Effector memory CD8-positive, alpha-beta T cell (primary cell): ENCODE data around the gene ARFGAP3.

Experiments used
- ATAC-seq: fragments of 150-1000 bp; cut with Tn5 transposase; replicated peaks from 2 replicates; pipeline ENCODE4 v1.10.0; 2021; ENCODE audit warnings: mild to moderate bottlenecking, moderate library complexity
- DNase-seq, 3 experiments: peaks; one replicate each; pipeline ENCODE4 v3.0.0; 2021
- H3K27ac Mint-ChIP-seq, 2 donors: one replicate each; pipeline ENCODE4 v1.8.0; 2022; ENCODE audit warnings: mild to moderate bottlenecking in 2 of 2, mixed read lengths in 2 of 2, moderate library complexity in 2 of 2
- H3K27me3 Mint-ChIP-seq, 2 donors: one replicate each; pipeline ENCODE4 v1.8.0; 2022; ENCODE audit warnings: mixed read lengths in 2 of 2
- H3K36me3 Mint-ChIP-seq: one replicate; pipeline ENCODE4 v1.8.0; 2022; ENCODE audit warnings: mild to moderate bottlenecking, moderate library complexity, mixed read lengths; ENCODE audit not compliant: insufficient read depth
- H3K4me1 Mint-ChIP-seq, 2 donors: one replicate each; pipeline ENCODE4 v1.8.0; 2022; ENCODE audit warnings: low read depth in 2 of 2, mixed read lengths in 2 of 2
- H3K4me3 Mint-ChIP-seq, 2 donors: one replicate each; pipeline ENCODE4 v1.8.0; 2022; ENCODE audit warnings: mild to moderate bottlenecking in 2 of 2, mixed read lengths in 2 of 2, moderate library complexity in 2 of 2
- H3K9me3 Mint-ChIP-seq, 2 donors: one replicate each; pipeline ENCODE4 v1.8.0; 2022; ENCODE audit warnings: mixed read lengths in 2 of 2

The ARFGAP3 gene

GRCh38 chr22:42878561-42879305 lies 21.7 kb upstream of the ARFGAP3 start:
- Mint-ChIP-seq H3K27me3 (no peaks in the 10 kb centered on the region), H3K27ac (no peak overlapping the region), H3K36me3 (peaks cover 14% of the 10 kb centered on the region), H3K4me1 (no peaks in the 10 kb centered on the region), H3K9me3 (no peaks in the 10 kb centered on the region), H3K4me3 (no peak overlapping the region)
- DNase-seq: no peak
- no peak for ATAC-seq

GRCh38 chr22:42877597-42878340 lies 20.7 kb upstream of the ARFGAP3 start:
- Mint-ChIP-seq H3K4me3 (no peak overlapping the region), H3K27me3 (no peaks in the 10 kb centered on the region), H3K36me3 (peaks cover 20% of the 10 kb centered on the region), H3K27ac (peak overlapping the region in 1 of 2 donors; percentile 44), H3K9me3 (no peaks in the 10 kb centered on the region), H3K4me1 (no peaks in the 10 kb centered on the region)
- DNase-seq (no peak), ATAC-seq (no peak)

- no peak for DNase-seq
- Mint-ChIP-seq H3K36me3 (peaks cover 22% of the 10 kb centered on the region), H3K9me3 (no peaks in the 10 kb centered on the region), H3K27me3 (no peaks in the 10 kb centered on the region), H3K4me1 (no peaks in the 10 kb centered on the region), H3K4me3 (no peak overlapping the region), H3K27ac (peak overlapping the region in 1 of 2 donors; percentile 44)
- ATAC-seq: no peak
These were observed 20.1 kb upstream of the ARFGAP3 start for GRCh38 chr22:42877158-42877557.

- Mint-ChIP-seq H3K4me1 (no peaks in the 10 kb centered on the region), H3K27me3 (no peaks in the 10 kb centered on the region), H3K4me3 (no peak overlapping the region), H3K27ac (peak overlapping the region in 1 of 2 donors; percentile 35), H3K9me3 (no peaks in the 10 kb centered on the region), H3K36me3 (peaks cover 31% of the 10 kb centered on the region)
- ATAC-seq (no peak), DNase-seq (no peak)
These were observed 19.0 kb upstream of the ARFGAP3 start for GRCh38 chr22:42876041-42876440.

GRCh38 chr22:42874010-42874409 lies 16.9 kb upstream of the ARFGAP3 start:
- DNase-seq (no peak), ATAC-seq (no peak)
- no peaks in the 10 kb centered on the region for H3K4me1 Mint-ChIP-seq
- no peaks in the 10 kb centered on the region for H3K9me3 Mint-ChIP-seq
- no peak overlapping the region for H3K27ac Mint-ChIP-seq
- H3K27me3 Mint-ChIP-seq: no peaks in the 10 kb centered on the region
- peaks cover 38% of the 10 kb centered on the region for H3K36me3 Mint-ChIP-seq
- no peak overlapping the region for H3K4me3 Mint-ChIP-seq

- H3K4me1 Mint-ChIP-seq: no peaks in the 10 kb centered on the region
- peak overlapping the region; percentile 41 to 65 for H3K27ac Mint-ChIP-seq
- DNase-seq: no peak
- no peak overlapping the region for H3K4me3 Mint-ChIP-seq
- no peaks in the 10 kb centered on the region for H3K9me3 Mint-ChIP-seq
- ATAC-seq: no peak
- no peaks in the 10 kb centered on the region for H3K27me3 Mint-ChIP-seq
- H3K36me3 Mint-ChIP-seq: peaks cover 38% of the 10 kb centered on the region
These were observed 16.3 kb upstream of the ARFGAP3 start for GRCh38 chr22:42873356-42873755.

GRCh38 chr22:42872821-42873220 lies 15.7 kb upstream of the ARFGAP3 start:
- peaks cover 0 to 1% of the 10 kb centered on the region in 2 donors for H3K4me1 Mint-ChIP-seq

GRCh38 chr22:42871146-42872050 lies 14.3 kb upstream of the ARFGAP3 start:
- no peak for DNase-seq
- H3K27me3 Mint-ChIP-seq: no peaks in the 10 kb centered on the region
- peaks cover 44% of the 10 kb centered on the region for H3K36me3 Mint-ChIP-seq

More at GRCh38 chr22:42872821-42873220, 15.7 kb upstream of the ARFGAP3 start:
- Mint-ChIP-seq H3K4me3 (no peak overlapping the region), H3K27ac (peak overlapping the region; percentile 41 to 65), H3K9me3 (no peaks in the 10 kb centered on the region), H3K36me3 (peaks cover 38% of the 10 kb centered on the region), H3K27me3 (no peaks in the 10 kb centered on the region)
- no peak for ATAC-seq
- DNase-seq: no peak

GRCh38 chr22:42869888-42870480 lies 12.9 kb upstream of the ARFGAP3 start:
- no peaks in the 10 kb centered on the region for H3K27me3 Mint-ChIP-seq
- peaks cover 1 to 6% of the 10 kb centered on the region in 2 donors for H3K4me1 Mint-ChIP-seq
- no peaks in the 10 kb centered on the region for H3K9me3 Mint-ChIP-seq
- ATAC-seq (no peak), DNase-seq (no peak)
- peaks cover 42% of the 10 kb centered on the region for H3K36me3 Mint-ChIP-seq
- H3K4me3 Mint-ChIP-seq: no peak overlapping the region
- H3K27ac Mint-ChIP-seq: no peak overlapping the region

More at GRCh38 chr22:42871146-42872050, 14.3 kb upstream of the ARFGAP3 start:
- no peaks in the 10 kb centered on the region for H3K9me3 Mint-ChIP-seq
- no peak overlapping the region for H3K4me3 Mint-ChIP-seq
- no peak for ATAC-seq
- peak overlapping the region in 1 of 2 donors; percentile 69 for H3K27ac Mint-ChIP-seq
- peaks cover 1 to 6% of the 10 kb centered on the region in 2 donors for H3K4me1 Mint-ChIP-seq

- Mint-ChIP-seq H3K27ac (no peak overlapping the region), H3K4me3 (no peak overlapping the region), H3K27me3 (no peaks in the 10 kb centered on the region), H3K36me3 (peaks cover 40% of the 10 kb centered on the region), H3K4me1 (peaks cover 1 to 6% of the 10 kb centered on the region in 2 donors), H3K9me3 (no peaks in the 10 kb centered on the region)
- DNase-seq: no peak
- ATAC-seq: no peak
These were observed 12.4 kb upstream of the ARFGAP3 start for GRCh38 chr22:42869463-42869862.

- peaks cover 1 to 6% of the 10 kb centered on the region in 2 donors for H3K4me1 Mint-ChIP-seq
- H3K36me3 Mint-ChIP-seq: peaks cover 34% of the 10 kb centered on the region
- no peak for ATAC-seq
- H3K27ac Mint-ChIP-seq: no peak overlapping the region
- H3K4me3 Mint-ChIP-seq: no peak overlapping the region
- H3K27me3 Mint-ChIP-seq: no peaks in the 10 kb centered on the region
- DNase-seq: no peak
- H3K9me3 Mint-ChIP-seq: no peaks in the 10 kb centered on the region
These were observed 11.7 kb upstream of the ARFGAP3 start for GRCh38 chr22:42868751-42869251.

GRCh38 chr22:42866100-42866499 lies 9.0 kb upstream of the ARFGAP3 start:
- Mint-ChIP-seq H3K4me3 (no peak overlapping the region), H3K27ac (peak overlapping the region in 1 of 2 donors; percentile 57), H3K9me3 (no peaks in the 10 kb centered on the region), H3K36me3 (peaks cover 17% of the 10 kb centered on the region), H3K4me1 (peaks cover 4 to 10% of the 10 kb centered on the region in 2 donors), H3K27me3 (no peaks in the 10 kb centered on the region)
- ATAC-seq (no peak), DNase-seq (no peak)

- peaks cover 4 to 10% of the 10 kb centered on the region in 2 donors for H3K4me1 Mint-ChIP-seq
- no peak for DNase-seq
- H3K9me3 Mint-ChIP-seq: no peaks in the 10 kb centered on the region
- H3K4me3 Mint-ChIP-seq: no peak overlapping the region
- ATAC-seq: no peak
- peaks cover 12% of the 10 kb centered on the region for H3K36me3 Mint-ChIP-seq
- H3K27me3 Mint-ChIP-seq: no peaks in the 10 kb centered on the region
- peak overlapping the region in 1 of 2 donors; percentile 57 for H3K27ac Mint-ChIP-seq
These were observed 8.5 kb upstream of the ARFGAP3 start for GRCh38 chr22:42865536-42865935.
